Lower leg skin (tissue), 3 donors: ENCODE data around the gene SRD5A1.

ENCODE experiments used
- CTCF ChIP-seq, 3 donors: fragments of 450-650 bp; IDR thresholded peaks; one replicate each; pipeline ENCODE4 v1.5.1; 2016; ENCODE audit warnings: antibody characterized with exemption in 3 of 3, mild to moderate bottlenecking in 3 of 3, moderate library complexity in 2 of 3
- POLR2A ChIP-seq, 2 donors: fragments of 450-650 bp; IDR thresholded peaks; one replicate each; pipeline ENCODE4 v1.6.1; 2016 to 2017; ENCODE audit warnings: antibody characterized with exemption in 2 of 2, mild to moderate bottlenecking in 1 of 2, moderate library complexity in 1 of 2

GRCh38 chr5:6681682-6682081, 48.4 kb downstream of the SRD5A1 start:
- TF ChIP-seq POLR2A (IDR thresholded peaks at IDR 0.05) = no peak
- TF ChIP-seq CTCF (IDR thresholded peaks at IDR 0.05) = peak in 1 of 3 donors; percentile 12
